ENCODE results near the gene TPT1.
A peak's percentile ranks its signal among the peaks of the same experiment; 100 is the strongest.

The TPT1 gene

DNA sequence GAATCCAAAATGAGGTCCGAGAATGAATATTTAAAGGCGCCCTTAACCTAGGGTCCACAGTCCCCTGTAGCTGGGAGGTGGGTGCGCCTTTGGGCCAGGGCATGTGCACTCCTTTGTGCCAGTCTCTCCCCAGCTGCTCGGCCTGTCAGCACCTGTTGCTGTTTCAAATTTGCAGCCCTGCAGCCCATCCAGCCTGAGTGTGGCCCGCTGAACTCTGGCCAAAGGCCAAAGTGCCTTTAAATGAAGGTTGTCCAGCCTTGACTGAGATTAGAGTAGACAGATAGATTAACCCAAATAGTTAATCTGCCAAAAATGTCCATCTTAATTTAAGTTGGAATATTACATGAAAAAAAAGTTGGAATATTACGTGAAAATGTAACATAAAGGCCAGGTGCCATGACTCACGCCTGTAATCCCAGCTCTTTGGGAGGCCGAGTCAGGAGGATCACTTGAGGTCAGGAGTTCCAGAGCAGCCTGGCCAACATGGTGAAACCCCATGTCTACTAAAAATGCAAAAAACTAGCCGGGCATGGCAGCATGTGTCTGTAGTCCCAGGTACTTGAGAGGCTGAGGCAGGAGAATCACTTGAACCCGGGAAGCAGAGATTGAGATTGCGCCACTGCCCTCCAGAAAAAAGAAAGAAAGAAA, 25.3 kb downstream of the TPT1 start:
- Histone ChIP-seq H2AFZ (ENCODE audit: low read length) (no peak overlapping the region), H3K9me3 (ENCODE audit: insufficient read depth, low read depth, low read length) (no peaks in the 10 kb centered on the region), H3K4me2 (ENCODE audit: low read depth, low read length, poor library complexity, severe bottlenecking) (no peak overlapping the region), H3K36me3 (ENCODE audit: insufficient read depth, low read length) (no peaks in the 10 kb centered on the region), H3K79me2 (ENCODE audit: insufficient read depth, low read length) (no peaks in the 10 kb centered on the region), H3K4me3 (ENCODE audit: low read length, poor library complexity, severe bottlenecking) (no peak overlapping the region), H3K27me3 (ENCODE audit: insufficient read depth, low read length, poor library complexity, severe bottlenecking) (no peaks in the 10 kb centered on the region), H3K9ac (ENCODE audit: low read depth, low read length, poor library complexity, severe bottlenecking) (no peak overlapping the region), H3K9me2 (replicated peaks; ENCODE audit: low read depth, low read length) (no peaks in the 10 kb centered on the region), H3K4me1 (ENCODE audit: insufficient read depth, low read length, poor library complexity, severe bottlenecking) (peaks cover 9% of the 10 kb centered on the region), H3F3A (ENCODE audit: low read depth) (no peaks in the 10 kb centered on the region), H4K20me1 (ENCODE audit: insufficient read depth, low read length, poor library complexity, severe bottlenecking) (no peaks in the 10 kb centered on the region)
- TF ChIP-seq EZH2phosphoT487 (IDR thresholded peaks at IDR 0.05; ENCODE audit: borderline replicate concordance) (no peak), CTCF (conservative IDR thresholded peaks at IDR 0.05; ENCODE audit: low read length) (no peak)

- Histone ChIP-seq H3K9me3 (ENCODE audit: insufficient read depth, low read depth, low read length) (no peaks in the 10 kb centered on the region), H3F3A (ENCODE audit: low read depth) (no peaks in the 10 kb centered on the region), H3K36me3 (ENCODE audit: insufficient read depth, low read length) (no peaks in the 10 kb centered on the region), H2AFZ (ENCODE audit: low read length) (no peak overlapping the region), H3K4me3 (ENCODE audit: low read length, poor library complexity, severe bottlenecking) (no peak overlapping the region), H3K79me2 (ENCODE audit: insufficient read depth, low read length) (no peaks in the 10 kb centered on the region), H3K9ac (ENCODE audit: low read depth, low read length, poor library complexity, severe bottlenecking) (no peak overlapping the region), H3K4me2 (ENCODE audit: low read depth, low read length, poor library complexity, severe bottlenecking) (no peak overlapping the region), H3K27me3 (ENCODE audit: insufficient read depth, low read length, poor library complexity, severe bottlenecking) (no peaks in the 10 kb centered on the region), H3K9me2 (replicated peaks; ENCODE audit: low read depth, low read length) (no peaks in the 10 kb centered on the region), H4K20me1 (ENCODE audit: insufficient read depth, low read length, poor library complexity, severe bottlenecking) (no peaks in the 10 kb centered on the region), H3K4me1 (ENCODE audit: insufficient read depth, low read length, poor library complexity, severe bottlenecking) (peaks cover 11% of the 10 kb centered on the region)
- no peak for TF ChIP-seq CTCF (conservative IDR thresholded peaks at IDR 0.05; ENCODE audit: low read length)
- no peak for TF ChIP-seq EZH2phosphoT487 (IDR thresholded peaks at IDR 0.05; ENCODE audit: borderline replicate concordance)
These were observed 26.2 kb downstream of the TPT1 start for GRCh38 chr13:45314822-45315221.

DNA sequence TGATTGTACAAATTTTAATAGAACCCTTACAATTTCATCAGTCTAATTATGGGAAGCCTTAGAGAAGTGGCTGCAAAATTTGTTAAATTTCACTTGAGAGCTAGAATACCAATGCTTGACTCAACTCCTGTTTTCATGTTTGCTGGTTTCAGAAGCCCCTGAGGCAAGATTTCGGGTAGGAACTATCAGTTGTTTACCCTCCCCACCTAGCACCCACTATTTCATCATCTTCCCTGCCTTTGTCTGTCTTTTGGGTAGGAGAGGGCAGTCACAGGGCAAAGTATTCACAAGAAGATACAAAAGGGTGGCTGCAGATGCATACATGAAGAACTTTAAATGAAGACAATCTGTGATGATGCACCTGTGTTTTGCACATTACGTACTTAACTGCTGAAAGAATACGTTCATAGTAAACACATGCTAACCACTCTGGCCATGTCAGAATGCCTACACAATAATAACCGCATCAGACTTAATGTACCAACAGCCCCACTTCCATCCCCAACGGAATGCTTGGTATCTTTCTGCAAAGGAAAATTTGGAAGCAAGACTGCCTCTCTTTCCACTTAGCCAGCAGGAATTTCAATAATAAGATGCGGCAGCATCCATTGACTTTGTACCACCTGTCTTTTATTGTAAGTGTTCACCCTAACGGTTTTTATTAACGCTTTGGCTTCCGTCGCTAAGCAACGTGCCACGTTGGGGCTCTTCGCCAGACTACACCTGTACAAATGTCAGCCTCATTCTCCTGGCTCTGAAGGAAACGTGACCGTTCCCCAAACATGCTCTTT, 30.4 kb downstream of the TPT1 start:
- H2AFZ ChIP-seq (ENCODE audit: low read length) = peak overlapping the region; percentile 82

More for the DNA sequence above, 30.4 kb downstream of the TPT1 start:
- no peaks in the 10 kb centered on the region for H3K9me2 ChIP-seq (replicated peaks; ENCODE audit: low read depth, low read length)
- H3K4me1 ChIP-seq (ENCODE audit: insufficient read depth, low read length, poor library complexity, severe bottlenecking) = peaks cover 17% of the 10 kb centered on the region
- H4K20me1 ChIP-seq (ENCODE audit: insufficient read depth, low read length, poor library complexity, severe bottlenecking) = no peaks in the 10 kb centered on the region
- TF ChIP-seq CTCF (conservative IDR thresholded peaks at IDR 0.05; ENCODE audit: low read length) = no peak
- no peak for TF ChIP-seq EZH2phosphoT487 (IDR thresholded peaks at IDR 0.05; ENCODE audit: borderline replicate concordance)
- H3K4me3 ChIP-seq (ENCODE audit: low read length, poor library complexity, severe bottlenecking) = peak overlapping the region; percentile 39
- peak overlapping the region; percentile 55 for H3K4me2 ChIP-seq (ENCODE audit: low read depth, low read length, poor library complexity, severe bottlenecking)
- no peak overlapping the region for H3K9ac ChIP-seq (ENCODE audit: low read depth, low read length, poor library complexity, severe bottlenecking)
- no peaks in the 10 kb centered on the region for H3K9me3 ChIP-seq (ENCODE audit: insufficient read depth, low read depth, low read length)
- H3K27me3 ChIP-seq (ENCODE audit: insufficient read depth, low read length, poor library complexity, severe bottlenecking) = no peaks in the 10 kb centered on the region
- H3F3A ChIP-seq (ENCODE audit: low read depth) = no peaks in the 10 kb centered on the region
- H3K79me2 ChIP-seq (ENCODE audit: insufficient read depth, low read length) = no peaks in the 10 kb centered on the region
- no peaks in the 10 kb centered on the region for H3K36me3 ChIP-seq (ENCODE audit: insufficient read depth, low read length)

All from Loucy (cell line).